Vagina (tissue), 2 donors: ENCODE measurements around the gene PRSS58. TPM values are rescaled to one million over a fixed set of nuclear protein-coding genes. Genes with fewer than 3 reads are reported as not detected.

ENCODE experiments used
- DNase-seq, 2 donors: peaks; one replicate each; pipeline ENCODE4 v3.0.0-alpha.2; 2017; ENCODE audit errors: extremely low spot score in 2 of 2
- H3K27ac ChIP-seq: fragments of 200-600 bp; sonication (generic); one replicate; pipeline ENCODE4 v1.5.1; 2019
- H3K27me3 ChIP-seq: fragments of 200-600 bp; sonication (generic); one replicate; pipeline ENCODE4 v1.5.1; 2019
- H3K36me3 ChIP-seq, 2 donors: fragments of 200-600 bp; sonication (generic); one replicate each; pipeline ENCODE4 v1.5.1; 2017 to 2019
- H3K4me1 ChIP-seq: fragments of 200-600 bp; sonication (generic); one replicate; pipeline ENCODE4 v1.5.1; 2019
- H3K4me3 ChIP-seq, 2 donors: fragments of 200-600 bp; sonication (generic); 1 replicate in 1 of 2; 2 replicates in 1 of 2; pipeline ENCODE4 v1.5.1; 2016 to 2019
- H3K9me3 ChIP-seq: fragments of 200-600 bp; sonication (generic); one replicate; pipeline ENCODE4 v1.5.1; 2019
- CTCF ChIP-seq, 3 experiments: fragments of 450-650 bp in 2 of 3; fragments of 200-600 bp in 1 of 3; sonication (generic) in 1 of 3; IDR thresholded peaks; one replicate each; pipeline ENCODE4 v1.5.1; 2017 to 2019; ENCODE audit warnings: antibody characterized with exemption in 3 of 3, mild to moderate bottlenecking in 2 of 3, moderate library complexity in 2 of 3
- POLR2A ChIP-seq, 2 donors: fragments of 450-650 bp; IDR thresholded peaks; one replicate each; pipeline ENCODE4 v1.6.1; 2017; ENCODE audit warnings: antibody characterized with exemption in 2 of 2, mild to moderate bottlenecking in 2 of 2, moderate library complexity in 2 of 2
- POLR2AphosphoS5 ChIP-seq, 2 donors: sonication (generic); formaldehyde crosslinking; IDR thresholded peaks; one replicate each; pipeline ENCODE4 v1.9.0; 2017; ENCODE audit warnings: antibody characterized with exemption in 2 of 2, mild to moderate bottlenecking in 2 of 2, low read depth in 1 of 2; ENCODE audit not compliant: insufficient read depth in 1 of 2
- intact Hi-C: fragments of 100-400 bp; cut with DNase I; formaldehyde crosslinking; loops from one replicate; pipeline ENCODE4 v1.15.1; 2023
- total RNA-seq: library from RNA; depleted of rRNA; stranded (reverse); fragments of >200 nt; gene quantifications from one replicate; pipeline ENCODE4 v1.2.3, GENCODE V29; 2016

PRSS58 gene, protein sequence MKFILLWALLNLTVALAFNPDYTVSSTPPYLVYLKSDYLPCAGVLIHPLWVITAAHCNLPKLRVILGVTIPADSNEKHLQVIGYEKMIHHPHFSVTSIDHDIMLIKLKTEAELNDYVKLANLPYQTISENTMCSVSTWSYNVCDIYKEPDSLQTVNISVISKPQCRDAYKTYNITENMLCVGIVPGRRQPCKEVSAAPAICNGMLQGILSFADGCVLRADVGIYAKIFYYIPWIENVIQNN
- not detected for total RNA-seq

DNA sequence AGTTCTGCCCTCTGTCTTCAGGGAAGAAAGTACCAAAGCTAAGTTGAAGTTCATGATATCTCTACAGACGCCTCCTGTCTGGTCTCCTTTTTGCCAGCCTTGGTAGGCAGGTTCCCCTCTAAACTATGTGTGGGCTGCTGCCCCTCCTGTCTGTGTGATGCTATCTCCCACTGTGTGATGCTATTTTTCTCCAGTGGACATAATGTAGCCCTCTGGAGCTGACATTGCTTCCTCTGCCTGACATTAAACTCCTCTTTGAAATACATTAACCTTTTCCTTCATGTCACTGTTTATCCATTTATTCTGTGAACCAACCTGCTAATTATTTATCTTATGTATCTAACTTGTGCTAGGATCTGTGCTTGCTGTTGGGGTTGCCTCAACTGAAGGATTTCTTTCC is at the start of gene PRSS58:
Gene PRSS58 (minus strand): TSS at position 101 of the 400 bp plus-strand sequence. CDS start 351 bp downstream, outside the sequence.
- no peaks in the 10 kb centered on the region for H3K36me3 ChIP-seq
- no peak for DNase-seq
- intact Hi-C loops, result no loop called here
- no peak within 1 kb of the TSS for H3K4me3 ChIP-seq
- H3K27ac ChIP-seq, result no peak within 1 kb of the TSS
- no peak for TF ChIP-seq CTCF (IDR thresholded peaks at IDR 0.05)
- TF ChIP-seq POLR2A (IDR thresholded peaks at IDR 0.05), result no peak
- TF ChIP-seq POLR2AphosphoS5 (IDR thresholded peaks at IDR 0.05; ENCODE audit: insufficient read depth in 1 of 2, low read depth in 1 of 2), result no peak
- no peaks in the 10 kb centered on the region for H3K4me1 ChIP-seq
- no peaks in the 10 kb centered on the region for H3K9me3 ChIP-seq
- H3K27me3 ChIP-seq, result no peaks in the 10 kb centered on the region

- no peak for TF ChIP-seq POLR2AphosphoS5 (IDR thresholded peaks at IDR 0.05; ENCODE audit: insufficient read depth in 1 of 2, low read depth in 1 of 2)
- TF ChIP-seq POLR2A (IDR thresholded peaks at IDR 0.05), result no peak
- no peak for TF ChIP-seq CTCF (IDR thresholded peaks at IDR 0.05)
- intact Hi-C loops, result no loop called here
- H3K9me3 ChIP-seq, result no peaks in the 10 kb centered on the region
- no peak for DNase-seq
- H3K36me3 ChIP-seq, result no peaks in the 10 kb centered on the region
- no peak overlapping the region for H3K27ac ChIP-seq
- H3K27me3 ChIP-seq, result no peaks in the 10 kb centered on the region
- H3K4me1 ChIP-seq, result no peaks in the 10 kb centered on the region
- no peak overlapping the region for H3K4me3 ChIP-seq
These were observed 49.5 kb upstream of the PRSS58 start for GRCh38 chr7:142307246-142307900.

DNA sequence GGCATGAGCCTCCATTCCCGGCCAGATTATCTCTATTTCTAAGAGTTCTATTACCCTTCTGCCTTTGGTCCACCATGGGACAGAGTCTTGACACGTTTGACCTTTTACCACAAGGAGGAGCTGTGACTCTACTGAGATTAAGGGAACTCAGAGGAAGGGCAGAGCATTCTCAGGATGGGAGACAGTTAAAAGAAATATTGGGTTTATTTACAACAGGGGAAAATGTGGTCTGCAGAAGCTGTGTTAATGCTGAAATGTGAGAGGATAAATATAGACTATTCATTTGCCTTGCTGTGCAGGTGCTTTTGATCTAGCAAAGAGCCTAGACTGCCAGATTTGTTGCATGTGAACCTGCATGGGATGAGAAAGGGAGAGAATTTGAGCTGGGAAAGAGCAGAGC is 45.8 kb upstream of the PRSS58 start:
- Histone ChIP-seq H3K4me3 (no peak overlapping the region), H3K36me3 (no peaks in the 10 kb centered on the region), H3K4me1 (no peaks in the 10 kb centered on the region), H3K9me3 (no peaks in the 10 kb centered on the region), H3K27me3 (no peaks in the 10 kb centered on the region), H3K27ac (no peak overlapping the region)
- intact Hi-C loops, result no loop called here
- DNase-seq, result no peak
- TF ChIP-seq CTCF (IDR thresholded peaks at IDR 0.05) (no peak), POLR2AphosphoS5 (IDR thresholded peaks at IDR 0.05; ENCODE audit: insufficient read depth in 1 of 2, low read depth in 1 of 2) (no peak), POLR2A (IDR thresholded peaks at IDR 0.05) (no peak)

- intact Hi-C loops, result no loop called here
These were observed 44.2 kb upstream of the PRSS58 start for GRCh38 chr7:142301923-142302550.

More at GRCh38 chr7:142301923-142302550, 44.2 kb upstream of the PRSS58 start:
- Histone ChIP-seq H3K27ac (no peak overlapping the region), H3K4me3 (no peak overlapping the region), H3K36me3 (no peaks in the 10 kb centered on the region), H3K4me1 (no peaks in the 10 kb centered on the region), H3K27me3 (no peaks in the 10 kb centered on the region), H3K9me3 (no peaks in the 10 kb centered on the region)
- TF ChIP-seq POLR2AphosphoS5 (IDR thresholded peaks at IDR 0.05; ENCODE audit: insufficient read depth in 1 of 2, low read depth in 1 of 2), result no peak
- TF ChIP-seq CTCF (IDR thresholded peaks at IDR 0.05), result no peak
- TF ChIP-seq POLR2A (IDR thresholded peaks at IDR 0.05), result no peak
- no peak for DNase-seq
